Kidney epithelial cell (primary cell): ENCODE results near the gene CCDC71. TPM values are rescaled to one million over a fixed set of nuclear protein-coding genes. Genes with fewer than 3 reads are reported as not detected.

Experiments used
- DNase-seq: peaks from one replicate; pipeline ENCODE4 v3.0.0-alpha.2; 2010; ENCODE audit warnings: low read depth
- H3K27me3 ChIP-seq: 2 replicates; pipeline ENCODE4 v1.6.0; 2011; ENCODE audit warnings: low read length; ENCODE audit not compliant: control insufficient read depth, insufficient read depth
- H3K36me3 ChIP-seq: 2 replicates; pipeline ENCODE4 v1.5.1; 2011; ENCODE audit warnings: low read length; ENCODE audit not compliant: control insufficient read depth, insufficient read depth
- H3K4me3 ChIP-seq: 2 replicates; pipeline ENCODE4 v1.5.1; 2011; ENCODE audit warnings: low read depth, mild to moderate bottlenecking, control low read depth, low read length
- total RNA-seq: library from RNA; depleted of rRNA; stranded (reverse); fragments of >200 nt; gene quantifications from 2 replicates; pipeline ENCODE4 v1.2.3, GENCODE V29; 2015
- TF ChIP-seq, protein P1 (sequence below): IDR thresholded peaks from 2 replicates; pipeline ENCODE4 v1.5.1; 2011; ENCODE audit warnings: mild to moderate bottlenecking, moderate library complexity, low read length, control low read depth, inconsistent platforms; ENCODE audit not compliant: insufficient read depth, poor library complexity, severe bottlenecking

CCDC71 gene
- total RNA-seq, 1 donor from 2014 or later, result 41.2 TPM

- Histone ChIP-seq H3K4me3 (no peak overlapping the region), H3K36me3 (no peaks in the 10 kb centered on the region)
Measured at GRCh38 chr3:49173116-49173791, 7.1 kb upstream of the CCDC71 start.

DNA sequence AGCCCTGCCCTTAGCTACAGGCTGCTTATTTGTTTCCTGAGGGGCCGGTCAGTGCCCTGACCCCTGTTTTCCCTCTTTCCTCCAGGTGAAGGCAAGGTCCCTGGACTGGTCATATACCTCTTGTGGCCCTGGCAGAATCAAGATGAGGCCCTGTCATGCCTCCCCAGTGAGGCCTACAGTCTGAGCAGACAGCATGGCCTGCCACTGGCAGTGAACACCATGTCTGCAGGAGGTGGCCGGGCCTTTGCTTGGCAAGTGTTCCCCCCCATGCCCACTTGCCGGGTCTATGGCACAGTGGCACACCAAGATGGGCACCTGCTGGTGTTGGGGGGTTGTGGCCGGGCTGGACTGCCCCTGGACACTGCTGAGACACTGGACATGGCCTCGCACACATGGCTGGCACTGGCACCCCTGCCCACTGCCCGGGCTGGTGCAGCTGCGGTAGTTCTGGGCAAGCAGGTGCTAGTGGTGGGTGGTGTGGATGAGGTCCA is 6.5 kb upstream of the CCDC71 start:
- Histone ChIP-seq H3K27me3 (no peaks in the 10 kb centered on the region), H3K4me3 (no peak overlapping the region), H3K36me3 (no peaks in the 10 kb centered on the region)
- TF ChIP-seq, protein P1, sequence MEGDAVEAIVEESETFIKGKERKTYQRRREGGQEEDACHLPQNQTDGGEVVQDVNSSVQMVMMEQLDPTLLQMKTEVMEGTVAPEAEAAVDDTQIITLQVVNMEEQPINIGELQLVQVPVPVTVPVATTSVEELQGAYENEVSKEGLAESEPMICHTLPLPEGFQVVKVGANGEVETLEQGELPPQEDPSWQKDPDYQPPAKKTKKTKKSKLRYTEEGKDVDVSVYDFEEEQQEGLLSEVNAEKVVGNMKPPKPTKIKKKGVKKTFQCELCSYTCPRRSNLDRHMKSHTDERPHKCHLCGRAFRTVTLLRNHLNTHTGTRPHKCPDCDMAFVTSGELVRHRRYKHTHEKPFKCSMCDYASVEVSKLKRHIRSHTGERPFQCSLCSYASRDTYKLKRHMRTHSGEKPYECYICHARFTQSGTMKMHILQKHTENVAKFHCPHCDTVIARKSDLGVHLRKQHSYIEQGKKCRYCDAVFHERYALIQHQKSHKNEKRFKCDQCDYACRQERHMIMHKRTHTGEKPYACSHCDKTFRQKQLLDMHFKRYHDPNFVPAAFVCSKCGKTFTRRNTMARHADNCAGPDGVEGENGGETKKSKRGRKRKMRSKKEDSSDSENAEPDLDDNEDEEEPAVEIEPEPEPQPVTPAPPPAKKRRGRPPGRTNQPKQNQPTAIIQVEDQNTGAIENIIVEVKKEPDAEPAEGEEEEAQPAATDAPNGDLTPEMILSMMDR, result no peak
- DNase-seq, result no peak

More at GRCh38 chr3:49173116-49173791, 7.1 kb upstream of the CCDC71 start:
- no peak for DNase-seq
- H3K27me3 ChIP-seq, result no peaks in the 10 kb centered on the region
- TF ChIP-seq, protein P1, result no peak

GRCh38 chr3:49171775-49172500 is 5.8 kb upstream of the CCDC71 start:
- Histone ChIP-seq H3K36me3 (no peaks in the 10 kb centered on the region), H3K4me3 (peak overlapping the region; percentile 72), H3K27me3 (no peaks in the 10 kb centered on the region)
- TF ChIP-seq, protein P1, result no peak
- DNase-seq, result no peak

DNA sequence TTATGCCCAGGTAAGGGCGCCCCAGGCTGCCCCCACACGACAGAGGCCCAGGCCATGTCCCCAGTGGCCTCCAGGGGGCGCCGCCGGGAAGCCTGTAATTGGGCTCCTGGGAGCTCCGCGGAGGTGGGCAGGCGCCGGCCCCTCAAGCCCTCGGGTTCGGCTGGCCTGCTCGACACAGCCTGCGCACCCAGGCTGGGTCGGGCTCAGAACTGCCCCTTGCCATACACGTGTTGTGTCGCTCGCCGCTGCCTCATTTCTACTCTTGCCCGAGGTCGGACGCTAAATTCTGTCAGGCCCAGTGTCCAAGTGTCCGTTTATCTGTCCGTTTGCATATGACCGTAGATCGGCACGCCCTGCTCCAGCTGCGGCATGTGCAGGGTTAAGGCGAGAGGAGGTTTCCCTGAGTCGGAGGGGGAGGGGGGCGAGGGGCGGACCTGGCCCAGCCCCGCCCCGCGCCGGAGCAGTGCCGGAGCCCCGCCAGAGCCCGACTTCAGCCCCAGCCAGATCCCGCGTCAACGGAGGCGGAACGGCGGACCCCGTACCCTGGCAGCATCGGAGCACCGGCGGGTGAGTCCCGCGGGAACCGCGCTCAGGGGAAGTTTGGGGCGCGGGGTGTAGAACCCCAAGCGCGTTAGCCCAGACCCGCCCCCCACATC is 5.1 kb upstream of the CCDC71 start, which contains the start of gene KLHDC8B:
KLHDC8B (plus strand) TSS at position 480 of the 656 bp plus-strand sequence. CDS start 1,172 bp downstream, outside the sequence.
- DNase-seq, result no peak
- TF ChIP-seq, protein P1, result peak; percentile 99
- H3K4me3 ChIP-seq, result peak within 1 kb of the TSS; percentile 72
- no peaks in the 10 kb centered on the region for H3K27me3 ChIP-seq
- no peaks in the 10 kb centered on the region for H3K36me3 ChIP-seq

GRCh38 chr3:49170744-49171118 is 4.6 kb upstream of the CCDC71 start:
- Histone ChIP-seq H3K27me3 (no peaks in the 10 kb centered on the region), H3K4me3 (peak overlapping the region; percentile 72), H3K36me3 (no peaks in the 10 kb centered on the region)
- no peak for DNase-seq
- TF ChIP-seq, protein P1, result no peak
